C4-2B (cell line): ENCODE data around the gene PRKCE.

ENCODE experiments used
- H3K27ac ChIP-seq: fragments of 450-650 bp; 2 replicates; pipeline ENCODE4 v1.5.1; 2017
- ZFX ChIP-seq: fragments of 450-650 bp; IDR thresholded peaks from 2 replicates; pipeline ENCODE4 v1.6.1; 2017
- TF ChIP-seq, protein P1 (sequence below): fragments of 450-650 bp; conservative IDR thresholded peaks from 2 replicates; pipeline ENCODE4 v1.5.1; 2017; ENCODE audit warnings: mild to moderate bottlenecking

PRKCE gene

DNA sequence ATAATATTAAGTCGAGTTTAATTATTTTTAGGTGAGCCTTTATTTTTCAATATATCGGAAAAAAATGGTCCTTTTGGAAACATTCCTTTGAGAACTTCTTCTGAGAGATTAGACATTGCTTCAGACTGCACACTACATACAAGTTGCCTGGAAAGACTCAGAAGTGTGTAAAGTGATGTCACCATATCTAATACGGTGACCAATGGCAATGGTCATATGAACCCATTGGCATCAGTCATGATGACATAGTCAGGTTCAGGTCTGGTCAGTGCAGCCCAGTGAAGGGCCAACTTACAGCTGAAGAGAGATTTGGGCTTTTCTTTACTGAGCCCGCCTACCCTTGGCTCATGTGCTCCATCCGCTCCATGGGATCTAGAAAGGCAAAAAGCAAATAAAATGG lies 362.3 kb downstream of the PRKCE start:
- TF ChIP-seq, protein P1, sequence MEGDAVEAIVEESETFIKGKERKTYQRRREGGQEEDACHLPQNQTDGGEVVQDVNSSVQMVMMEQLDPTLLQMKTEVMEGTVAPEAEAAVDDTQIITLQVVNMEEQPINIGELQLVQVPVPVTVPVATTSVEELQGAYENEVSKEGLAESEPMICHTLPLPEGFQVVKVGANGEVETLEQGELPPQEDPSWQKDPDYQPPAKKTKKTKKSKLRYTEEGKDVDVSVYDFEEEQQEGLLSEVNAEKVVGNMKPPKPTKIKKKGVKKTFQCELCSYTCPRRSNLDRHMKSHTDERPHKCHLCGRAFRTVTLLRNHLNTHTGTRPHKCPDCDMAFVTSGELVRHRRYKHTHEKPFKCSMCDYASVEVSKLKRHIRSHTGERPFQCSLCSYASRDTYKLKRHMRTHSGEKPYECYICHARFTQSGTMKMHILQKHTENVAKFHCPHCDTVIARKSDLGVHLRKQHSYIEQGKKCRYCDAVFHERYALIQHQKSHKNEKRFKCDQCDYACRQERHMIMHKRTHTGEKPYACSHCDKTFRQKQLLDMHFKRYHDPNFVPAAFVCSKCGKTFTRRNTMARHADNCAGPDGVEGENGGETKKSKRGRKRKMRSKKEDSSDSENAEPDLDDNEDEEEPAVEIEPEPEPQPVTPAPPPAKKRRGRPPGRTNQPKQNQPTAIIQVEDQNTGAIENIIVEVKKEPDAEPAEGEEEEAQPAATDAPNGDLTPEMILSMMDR: no peak
- TF ChIP-seq ZFX: no peak
- no peak overlapping the region for H3K27ac ChIP-seq

DNA sequence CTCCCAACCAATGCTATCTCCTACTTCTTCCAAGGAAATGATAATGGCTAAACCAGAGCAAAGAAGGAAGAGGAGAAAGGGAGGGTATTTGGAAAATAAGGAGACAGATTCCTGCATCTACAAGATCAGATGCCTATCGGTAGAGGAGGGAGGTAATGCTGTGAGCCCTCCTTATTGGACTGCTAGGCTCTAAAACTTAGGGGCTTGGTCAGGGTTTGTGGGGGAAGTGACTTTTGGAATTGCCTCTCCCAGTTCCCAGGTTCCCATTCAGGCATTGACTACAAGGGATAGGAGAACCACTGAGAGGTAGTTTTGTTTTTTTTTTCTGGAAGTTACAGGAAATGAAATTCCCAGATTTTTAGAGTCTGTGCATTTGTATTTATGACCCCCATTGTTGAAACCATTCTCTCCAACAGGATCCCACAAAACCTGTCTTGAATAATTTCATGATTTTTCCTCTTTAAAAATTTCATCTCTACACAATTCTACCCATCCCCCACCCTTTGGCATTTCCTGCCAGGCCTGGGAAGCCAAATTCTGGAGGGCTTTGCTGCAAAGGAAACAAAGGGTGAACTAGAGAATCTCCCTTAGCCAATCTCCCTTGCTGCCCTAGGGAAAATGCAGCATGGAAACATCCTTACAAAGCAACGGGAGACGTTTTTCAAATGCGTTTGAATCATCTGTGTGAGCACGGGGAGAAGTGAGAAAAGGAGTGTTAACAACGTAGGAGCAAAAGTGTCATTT lies 363.6 kb downstream of the PRKCE start:
- TF ChIP-seq, protein P1: no peak
- TF ChIP-seq ZFX: no peak
- no peak overlapping the region for H3K27ac ChIP-seq

DNA sequence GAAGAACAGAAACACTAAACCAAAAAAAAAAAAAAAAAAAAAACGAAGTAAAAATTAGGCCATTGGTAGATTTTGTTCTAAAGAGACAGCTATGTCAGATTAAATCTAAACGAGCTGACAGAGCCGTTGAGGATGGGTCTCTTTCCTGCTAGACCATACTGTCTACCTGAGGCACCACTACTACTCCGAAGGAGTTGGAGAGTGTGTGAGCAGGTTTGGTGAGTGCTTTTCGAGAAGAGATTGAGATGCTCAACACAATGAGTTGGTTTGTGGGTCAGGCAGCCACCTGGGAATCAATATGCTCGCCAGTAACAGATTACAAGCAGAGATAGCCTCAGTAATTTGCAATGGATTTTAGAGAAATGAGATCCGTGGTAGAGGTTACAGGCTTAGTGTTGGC lies 364.2 kb downstream of the PRKCE start:
- no peak overlapping the region for H3K27ac ChIP-seq
- TF ChIP-seq ZFX: no peak
- TF ChIP-seq, protein P1: no peak

DNA sequence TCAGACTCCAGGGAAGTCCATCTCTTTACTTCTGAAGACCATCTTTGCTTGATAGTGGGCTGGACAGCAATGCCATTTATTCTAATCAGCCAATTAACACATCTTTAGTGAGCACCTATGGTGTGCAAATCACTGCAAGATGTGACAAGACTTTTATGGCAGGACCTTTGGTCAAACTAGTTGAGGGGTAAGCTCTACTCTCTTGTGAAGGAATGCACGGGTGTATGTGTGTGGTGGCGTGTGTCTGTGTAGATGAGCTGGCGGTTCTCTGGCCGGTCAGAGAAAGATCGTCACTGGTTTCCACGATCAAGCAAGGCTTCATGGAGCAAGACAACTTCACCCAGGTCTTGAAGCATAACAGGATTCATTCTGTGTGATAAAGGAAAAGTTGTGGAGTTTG lies 364.6 kb downstream of the PRKCE start:
- H3K27ac ChIP-seq: no peak overlapping the region
- TF ChIP-seq ZFX: no peak
- TF ChIP-seq, protein P1: no peak

DNA sequence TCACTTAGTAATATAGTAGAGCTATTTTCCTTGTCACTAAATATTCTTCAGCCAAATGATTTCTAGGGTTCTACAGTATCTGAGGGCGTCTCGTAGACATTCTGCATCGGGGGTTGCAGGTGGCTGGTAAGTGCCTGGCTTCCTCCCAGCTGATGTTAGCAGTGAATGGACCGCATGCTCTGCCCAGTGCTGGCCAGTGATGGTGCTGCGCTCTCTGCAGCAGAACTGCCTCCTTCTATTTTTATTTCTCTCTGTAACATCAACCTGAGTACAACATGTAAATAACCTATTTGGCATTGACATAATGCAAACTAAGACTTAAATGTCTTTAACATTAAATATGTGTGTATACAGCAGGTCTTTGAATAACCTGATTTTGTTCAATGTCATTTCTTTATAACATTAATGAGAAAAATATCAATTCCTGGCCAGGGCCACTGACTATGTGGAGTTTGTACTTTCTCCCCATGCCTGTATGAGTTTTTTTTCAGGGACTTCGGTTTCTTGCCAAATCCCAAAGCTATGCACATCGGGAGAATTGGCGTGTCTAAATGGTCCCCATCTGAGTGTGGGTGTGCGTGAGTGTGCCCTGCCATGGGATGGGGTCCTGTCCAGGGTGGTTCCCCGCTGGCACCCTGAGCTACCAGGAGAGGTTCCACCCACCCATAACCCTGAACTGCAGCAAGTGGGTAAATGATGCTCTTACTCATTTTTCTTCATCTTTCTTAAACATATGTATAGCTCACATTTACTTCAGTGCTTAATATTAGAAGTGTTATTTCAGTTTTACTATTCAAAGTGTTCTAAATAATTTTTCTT lies 367.5 kb downstream of the PRKCE start:
- TF ChIP-seq, protein P1: no peak
- TF ChIP-seq ZFX: no peak
- no peak overlapping the region for H3K27ac ChIP-seq

DNA sequence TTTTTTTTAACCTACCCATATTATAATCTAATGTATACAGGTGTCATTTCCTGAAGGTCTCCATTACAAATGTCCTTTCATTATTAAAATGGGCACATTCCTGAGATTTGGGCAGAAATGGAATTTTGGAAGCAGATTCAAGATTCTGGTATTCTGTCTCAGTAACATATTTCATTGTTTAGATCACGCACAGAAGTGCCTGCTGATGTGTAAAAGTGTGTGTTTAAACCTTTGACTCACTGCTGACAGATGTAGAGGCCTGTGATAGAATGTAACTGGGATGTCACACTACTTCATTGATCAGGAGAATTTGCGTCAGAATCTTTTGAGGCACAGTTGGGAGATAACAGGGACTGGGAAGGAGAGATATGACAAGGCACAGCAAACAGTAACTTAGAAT lies 368.9 kb downstream of the PRKCE start:
- no peak overlapping the region for H3K27ac ChIP-seq
- no peak for TF ChIP-seq ZFX

DNA sequence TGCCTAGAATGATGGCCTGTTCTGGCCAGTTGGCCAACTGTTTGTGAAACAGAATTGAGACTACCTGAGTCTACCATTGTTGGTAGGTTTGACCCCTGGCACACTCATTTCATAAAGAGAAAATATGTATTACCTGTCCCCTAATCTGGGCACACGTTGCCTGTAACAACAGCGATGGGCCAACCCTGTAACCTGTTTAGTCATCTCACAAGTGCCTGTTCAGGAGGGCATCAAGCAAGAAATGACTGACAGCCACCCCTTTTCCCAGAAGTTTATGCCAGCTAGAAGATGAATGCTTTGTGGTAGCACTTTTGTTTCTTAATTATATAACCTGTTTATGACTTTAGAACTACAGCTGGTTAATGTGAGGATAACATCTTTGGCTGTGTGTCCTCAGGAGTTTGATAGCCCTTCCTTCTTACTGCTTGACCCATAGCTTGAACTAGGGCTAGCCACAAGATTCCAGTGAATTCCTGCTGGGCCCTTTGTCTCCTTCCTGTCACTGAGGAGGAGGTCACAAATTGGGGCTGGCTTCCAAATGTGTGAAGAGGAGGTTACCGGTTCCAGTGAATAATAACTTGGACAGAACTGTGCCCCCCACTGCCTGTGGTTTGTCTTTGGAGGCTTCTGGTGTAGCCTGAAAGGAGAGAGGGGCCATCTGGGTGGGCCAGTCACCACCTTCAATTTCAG lies 371.8 kb downstream of the PRKCE start:
- no peak for TF ChIP-seq ZFX
- TF ChIP-seq, protein P1: no peak
- H3K27ac ChIP-seq: no peak overlapping the region
